A673 (cell line): Measurements from ENCODE around the gene C20orf204.

ENCODE experiments used
- CTCF ChIP-seq: fragments of 300-800, 200-600 bp; sonication (generic); conservative IDR thresholded peaks from 2 replicates; pipeline ENCODE4 v1.5.1; 2017; ENCODE audit warnings: low read depth, mild to moderate bottlenecking, antibody characterized with exemption, low read length, moderate library complexity, mixed read lengths
- EZH2 ChIP-seq: fragments of 200-600 bp; sonication (generic); IDR thresholded peaks from 2 replicates; pipeline ENCODE4 v1.6.1; 2017; ENCODE audit warnings: borderline replicate concordance, low read depth, mild to moderate bottlenecking, mixed read lengths, antibody characterized with exemption, low read length; ENCODE audit not compliant: poor library complexity, severe bottlenecking

GRCh38 chr20:64001607-64002011 lies 34.4 kb upstream of the C20orf204 start:
- TF ChIP-seq CTCF = no peak
- no peak for TF ChIP-seq EZH2
